MM.1S (cell line): ENCODE measurements around the gene VAV2.

ENCODE experiments used
- DNase-seq: peaks from one replicate; pipeline ENCODE4 v3.0.0-alpha.2; 2015
- H2AFZ ChIP-seq: fragments of 300-600 bp; sonication (generic); 2 replicates; pipeline ENCODE4 v1.6.0; 2016; ENCODE audit warnings: antibody characterized with exemption, low read length
- H3F3A ChIP-seq: fragments of 300-600 bp; sonication (generic); 2 replicates; pipeline ENCODE4 v1.6.1; 2016; ENCODE audit warnings: mild to moderate bottlenecking, antibody characterized with exemption, low read length, moderate library complexity, mixed read lengths; ENCODE audit not compliant: insufficient read depth
- H3K27ac ChIP-seq: fragments of 300-600 bp; sonication (generic); 2 replicates; pipeline ENCODE4 v1.5.1; 2016; ENCODE audit warnings: mild to moderate bottlenecking, low read length
- H3K27me3 ChIP-seq: fragments of 300-600 bp; sonication (generic); replicated peaks from 2 replicates; pipeline ENCODE4 v1.6.0; 2016; ENCODE audit warnings: low read length; ENCODE audit not compliant: insufficient read depth
- H3K36me3 ChIP-seq: fragments of 300-600 bp; sonication (generic); replicated peaks from 2 replicates; pipeline ENCODE4 v1.6.1; 2016; ENCODE audit warnings: mild to moderate bottlenecking, low read length, mixed read lengths; ENCODE audit not compliant: insufficient read depth
- H3K4me1 ChIP-seq: fragments of 300-600 bp; sonication (generic); 2 replicates; pipeline ENCODE4 v1.6.1; 2016; ENCODE audit warnings: low read length, mixed read lengths
- H3K4me2 ChIP-seq: fragments of 300-600 bp; sonication (generic); 2 replicates; pipeline ENCODE4 v1.6.0; 2016; ENCODE audit warnings: low read depth, low read length
- H3K4me3 ChIP-seq: fragments of 300-600 bp; sonication (generic); 2 replicates; pipeline ENCODE4 v1.5.1; 2016; ENCODE audit warnings: low read length, mixed read lengths
- H3K79me2 ChIP-seq: fragments of 300-600 bp; sonication (generic); 2 replicates; pipeline ENCODE4 v1.6.1; 2016; ENCODE audit warnings: mixed run types, low read length, mixed read lengths
- H3K9ac ChIP-seq: fragments of 300-600 bp; sonication (generic); 2 replicates; pipeline ENCODE4 v1.6.1; 2016; ENCODE audit warnings: low read length, mixed read lengths
- H3K9me2 ChIP-seq: fragments of 300-600 bp; sonication (generic); replicated peaks from 2 replicates; pipeline ENCODE4 v1.6.1; 2016; ENCODE audit warnings: mild to moderate bottlenecking, low read length, mixed read lengths; ENCODE audit not compliant: insufficient read depth
- H3K9me3 ChIP-seq: fragments of 300-600 bp; sonication (generic); replicated peaks from 2 replicates; pipeline ENCODE4 v1.6.1; 2016; ENCODE audit warnings: mild to moderate bottlenecking, low read length, mixed read lengths; ENCODE audit not compliant: insufficient read depth
- H4K20me1 ChIP-seq: fragments of 300-600 bp; sonication (generic); 2 replicates; pipeline ENCODE4 v1.6.1; 2016; ENCODE audit warnings: mild to moderate bottlenecking, low read length, moderate library complexity, mixed read lengths; ENCODE audit not compliant: insufficient read depth
- CTCF ChIP-seq: fragments of 300-600 bp; sonication (generic); IDR thresholded peaks from 2 replicates; pipeline ENCODE4 v1.5.1; 2016; ENCODE audit warnings: antibody characterized with exemption, low read length, mixed read lengths
- EZH2 ChIP-seq: fragments of 300-600 bp; sonication (generic); optimal IDR thresholded peaks from 2 replicates; pipeline ENCODE3; 2017; ENCODE audit warnings: low read depth, mild to moderate bottlenecking, antibody characterized with exemption, low read length, mixed read lengths
- EZH2phosphoT487 ChIP-seq: fragments of 300-600 bp; sonication (generic); IDR thresholded peaks from 2 replicates; pipeline ENCODE4 v1.6.1; 2018; ENCODE audit warnings: antibody characterized with exemption, low read length

The VAV2 gene

GRCh38 chr9:133800266-133800665 lies 191.9 kb downstream of the VAV2 start:
- H3K9ac ChIP-seq, result no peak overlapping the region
- H3K9me3 ChIP-seq, result no peaks in the 10 kb centered on the region
- H3K36me3 ChIP-seq, result no peaks in the 10 kb centered on the region
- H3K4me3 ChIP-seq, result no peak overlapping the region
- no peaks in the 10 kb centered on the region for H4K20me1 ChIP-seq
- H3K9me2 ChIP-seq, result no peaks in the 10 kb centered on the region
- DNase-seq, result no peak
- H3K27ac ChIP-seq, result no peak overlapping the region
- no peak overlapping the region for H3K4me2 ChIP-seq
- no peaks in the 10 kb centered on the region for H3F3A ChIP-seq
- no peaks in the 10 kb centered on the region for H3K79me2 ChIP-seq
- H3K27me3 ChIP-seq, result peaks cover 40% of the 10 kb centered on the region
- no peaks in the 10 kb centered on the region for H3K4me1 ChIP-seq
- TF ChIP-seq EZH2 (no peak), EZH2phosphoT487 (no peak), CTCF (no peak)
- no peak overlapping the region for H2AFZ ChIP-seq

GRCh38 chr9:133799716-133800115 lies 192.4 kb downstream of the VAV2 start:
- H3K9me3 ChIP-seq, result no peaks in the 10 kb centered on the region
- no peak for DNase-seq
- no peaks in the 10 kb centered on the region for H4K20me1 ChIP-seq
- H3K4me1 ChIP-seq, result no peaks in the 10 kb centered on the region
- H3K4me2 ChIP-seq, result no peak overlapping the region
- no peak overlapping the region for H3K27ac ChIP-seq
- no peaks in the 10 kb centered on the region for H3F3A ChIP-seq
- no peak overlapping the region for H3K4me3 ChIP-seq
- no peaks in the 10 kb centered on the region for H3K79me2 ChIP-seq
- no peak for TF ChIP-seq EZH2
- H2AFZ ChIP-seq, result no peak overlapping the region
- peaks cover 40% of the 10 kb centered on the region for H3K27me3 ChIP-seq
- H3K36me3 ChIP-seq, result no peaks in the 10 kb centered on the region
- no peak overlapping the region for H3K9ac ChIP-seq
- no peaks in the 10 kb centered on the region for H3K9me2 ChIP-seq

DNA sequence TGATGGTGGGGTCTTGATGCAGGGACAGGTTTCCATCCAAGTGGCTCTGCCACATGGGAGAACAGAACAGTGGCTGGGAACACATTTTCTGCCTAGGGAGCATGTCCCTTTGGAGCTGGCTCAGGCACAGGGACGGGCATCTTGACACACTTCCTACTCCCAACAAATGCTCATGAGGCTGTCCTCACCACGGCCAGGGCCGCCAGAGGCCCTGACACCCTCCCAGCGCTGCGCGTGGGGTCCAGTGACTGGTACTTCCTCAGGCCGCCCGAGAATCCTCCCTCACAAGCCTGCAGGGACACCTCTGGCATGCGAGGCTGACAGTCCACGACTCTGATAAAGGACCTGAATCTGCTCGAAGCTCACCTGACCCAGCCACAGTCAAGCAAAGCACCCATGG lies 193.0 kb downstream of the VAV2 start:
- H3K9ac ChIP-seq, result no peak overlapping the region
- H3K4me1 ChIP-seq, result no peaks in the 10 kb centered on the region
- H3K4me2 ChIP-seq, result no peak overlapping the region
- H4K20me1 ChIP-seq, result no peaks in the 10 kb centered on the region
- no peak overlapping the region for H3K4me3 ChIP-seq
- no peaks in the 10 kb centered on the region for H3F3A ChIP-seq
- no peak overlapping the region for H3K27ac ChIP-seq
- no peak overlapping the region for H2AFZ ChIP-seq
- no peaks in the 10 kb centered on the region for H3K36me3 ChIP-seq
- no peak for DNase-seq
- H3K9me2 ChIP-seq, result no peaks in the 10 kb centered on the region
- peaks cover 38% of the 10 kb centered on the region for H3K27me3 ChIP-seq
- no peaks in the 10 kb centered on the region for H3K79me2 ChIP-seq
- no peaks in the 10 kb centered on the region for H3K9me3 ChIP-seq
- TF ChIP-seq CTCF (no peak), EZH2phosphoT487 (no peak), EZH2 (no peak)

GRCh38 chr9:133798160-133798559 lies 194.0 kb downstream of the VAV2 start:
- Histone ChIP-seq H3K79me2 (no peaks in the 10 kb centered on the region), H3F3A (no peaks in the 10 kb centered on the region), H3K27ac (no peak overlapping the region), H4K20me1 (no peaks in the 10 kb centered on the region), H3K27me3 (peaks cover 31% of the 10 kb centered on the region), H3K9ac (no peak overlapping the region), H3K4me2 (no peak overlapping the region), H3K4me1 (no peaks in the 10 kb centered on the region), H3K9me3 (no peaks in the 10 kb centered on the region), H3K4me3 (no peak overlapping the region), H2AFZ (no peak overlapping the region), H3K9me2 (no peaks in the 10 kb centered on the region), H3K36me3 (no peaks in the 10 kb centered on the region)
- DNase-seq, result no peak
- TF ChIP-seq EZH2 (no peak), CTCF (no peak), EZH2phosphoT487 (no peak)
